ENCODE data around the gene PEAR1. TPM values are rescaled to one million over a fixed set of nuclear protein-coding genes. Genes with fewer than 3 reads are reported as not detected.

Gene PEAR1
- total RNA-seq, 1 donor from 2014 or later = 11.5 TPM

DNA sequence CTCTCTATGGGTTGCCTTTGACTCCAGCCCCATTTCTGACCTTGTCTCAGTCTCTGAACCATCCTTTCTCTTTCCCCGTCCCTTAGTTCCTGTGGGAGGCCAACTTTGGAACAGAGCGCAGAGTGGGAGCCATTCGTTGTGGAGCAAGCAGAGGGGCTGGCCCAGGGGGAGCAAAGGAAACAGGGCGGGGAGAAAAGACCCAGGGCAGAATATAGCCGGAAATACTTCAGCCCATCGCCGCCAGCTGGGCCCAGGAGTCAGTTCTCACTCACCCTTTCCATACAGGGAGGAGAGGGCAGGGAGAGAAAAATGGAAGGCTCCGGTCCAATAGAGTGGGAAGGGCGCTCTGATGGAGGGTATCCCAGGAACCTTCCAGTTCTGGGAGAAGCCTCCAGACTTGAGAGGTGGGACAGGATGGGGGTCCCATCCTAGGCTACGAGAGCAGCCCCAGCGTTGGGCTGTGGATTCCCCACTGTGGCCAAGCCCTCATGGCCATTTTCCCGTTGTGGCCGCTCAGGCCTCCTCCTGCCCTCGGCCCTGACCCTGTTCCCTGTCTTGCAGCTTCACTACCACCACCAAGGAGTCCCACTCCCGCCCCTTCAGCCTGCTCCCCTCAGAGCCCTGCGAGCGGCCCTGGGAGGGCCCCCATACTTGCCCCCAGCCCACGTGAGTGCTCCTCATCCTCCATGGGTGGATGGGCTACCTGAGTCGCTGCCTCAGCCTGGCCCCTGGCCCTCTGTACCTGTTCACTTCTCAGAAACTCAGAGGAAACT, 10.9 kb downstream of the PEAR1 start:
- H3K36me3 ChIP-seq = no peaks in the 10 kb centered on the region
- no peaks in the 10 kb centered on the region for H3K27me3 ChIP-seq
- DNase-seq (ENCODE audit: extremely low spot score in 2 of 2) = no peak

DNA sequence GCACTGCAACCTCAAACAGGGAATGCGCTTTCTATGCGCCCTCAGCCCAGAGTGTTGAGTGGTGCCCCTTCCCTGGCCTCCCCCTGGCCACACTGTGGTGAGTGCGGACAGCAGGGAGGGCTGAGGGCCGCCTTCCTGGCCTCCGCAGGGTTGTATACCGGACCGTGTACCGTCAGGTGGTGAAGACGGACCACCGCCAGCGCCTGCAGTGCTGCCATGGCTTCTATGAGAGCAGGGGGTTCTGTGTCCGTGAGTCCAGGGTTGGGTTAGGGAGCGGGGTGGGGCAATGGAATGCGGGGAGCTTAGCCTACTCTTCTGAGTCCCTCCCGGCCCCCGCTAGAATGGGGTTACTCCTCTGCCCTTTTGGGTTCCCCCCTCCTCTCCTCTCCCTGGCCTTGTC, 11.7 kb downstream of the PEAR1 start:
- H3K4me1 ChIP-seq = peaks cover 47% of the 10 kb centered on the region

More for the DNA sequence above, 10.9 kb downstream of the PEAR1 start:
- Histone ChIP-seq H3K4me1 (peaks cover 55% of the 10 kb centered on the region), H3K9me3 (no peaks in the 10 kb centered on the region), H3K4me3 (no peak overlapping the region), H3K27ac (no peak overlapping the region)
- intact Hi-C loops (cut with DNase I) = no loop called here
- TF ChIP-seq POLR2AphosphoS5 (IDR thresholded peaks at IDR 0.05; ENCODE audit: insufficient read depth in 1 of 2, low read depth in 1 of 2) = no peak
- TF ChIP-seq, protein P1, sequence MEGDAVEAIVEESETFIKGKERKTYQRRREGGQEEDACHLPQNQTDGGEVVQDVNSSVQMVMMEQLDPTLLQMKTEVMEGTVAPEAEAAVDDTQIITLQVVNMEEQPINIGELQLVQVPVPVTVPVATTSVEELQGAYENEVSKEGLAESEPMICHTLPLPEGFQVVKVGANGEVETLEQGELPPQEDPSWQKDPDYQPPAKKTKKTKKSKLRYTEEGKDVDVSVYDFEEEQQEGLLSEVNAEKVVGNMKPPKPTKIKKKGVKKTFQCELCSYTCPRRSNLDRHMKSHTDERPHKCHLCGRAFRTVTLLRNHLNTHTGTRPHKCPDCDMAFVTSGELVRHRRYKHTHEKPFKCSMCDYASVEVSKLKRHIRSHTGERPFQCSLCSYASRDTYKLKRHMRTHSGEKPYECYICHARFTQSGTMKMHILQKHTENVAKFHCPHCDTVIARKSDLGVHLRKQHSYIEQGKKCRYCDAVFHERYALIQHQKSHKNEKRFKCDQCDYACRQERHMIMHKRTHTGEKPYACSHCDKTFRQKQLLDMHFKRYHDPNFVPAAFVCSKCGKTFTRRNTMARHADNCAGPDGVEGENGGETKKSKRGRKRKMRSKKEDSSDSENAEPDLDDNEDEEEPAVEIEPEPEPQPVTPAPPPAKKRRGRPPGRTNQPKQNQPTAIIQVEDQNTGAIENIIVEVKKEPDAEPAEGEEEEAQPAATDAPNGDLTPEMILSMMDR (IDR thresholded peaks at IDR 0.05) = no peak
- no peak for TF ChIP-seq POLR2A (IDR thresholded peaks at IDR 0.05)

DNA sequence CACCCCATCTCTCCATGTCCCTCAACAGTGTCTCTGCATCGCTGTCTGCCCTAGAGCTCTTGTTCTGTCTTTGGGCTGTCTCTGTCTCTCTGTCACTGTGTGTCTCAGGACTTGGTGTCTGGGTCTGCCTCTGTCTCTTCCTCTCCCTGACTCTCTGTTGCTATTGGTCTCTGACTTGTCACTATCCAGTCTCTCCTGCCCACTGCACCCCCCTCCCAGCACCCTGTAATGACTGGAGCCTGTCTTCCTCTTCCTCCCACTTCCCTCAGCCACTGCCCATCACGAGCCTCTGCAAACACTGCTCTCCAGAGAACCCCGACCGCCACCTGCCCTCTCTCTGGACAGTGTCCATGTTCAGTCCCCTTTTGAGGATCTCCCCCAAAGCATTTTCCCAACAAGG, 12.1 kb downstream of the PEAR1 start:
- H3K27ac ChIP-seq = no peak overlapping the region
- H3K4me1 ChIP-seq = peaks cover 42% of the 10 kb centered on the region
- TF ChIP-seq, protein P1 (IDR thresholded peaks at IDR 0.05) = no peak
- TF ChIP-seq POLR2A (IDR thresholded peaks at IDR 0.05) (no peak), POLR2AphosphoS5 (IDR thresholded peaks at IDR 0.05; ENCODE audit: insufficient read depth in 1 of 2, low read depth in 1 of 2) (no peak)
- no peak overlapping the region for H3K4me3 ChIP-seq
- H3K27me3 ChIP-seq = no peaks in the 10 kb centered on the region
- no peaks in the 10 kb centered on the region for H3K9me3 ChIP-seq
- intact Hi-C loops (cut with DNase I) = no loop called here
- no peak for DNase-seq (ENCODE audit: extremely low spot score in 2 of 2)
- H3K36me3 ChIP-seq = no peaks in the 10 kb centered on the region

More for the DNA sequence above, 11.7 kb downstream of the PEAR1 start:
- no peak overlapping the region for H3K27ac ChIP-seq
- intact Hi-C loops (cut with DNase I) = no loop called here
- no peaks in the 10 kb centered on the region for H3K27me3 ChIP-seq
- H3K9me3 ChIP-seq = no peaks in the 10 kb centered on the region
- TF ChIP-seq POLR2A (IDR thresholded peaks at IDR 0.05) = no peak
- TF ChIP-seq, protein P1 (IDR thresholded peaks at IDR 0.05) = no peak
- no peak for TF ChIP-seq POLR2AphosphoS5 (IDR thresholded peaks at IDR 0.05; ENCODE audit: insufficient read depth in 1 of 2, low read depth in 1 of 2)
- no peak overlapping the region for H3K4me3 ChIP-seq
- DNase-seq (ENCODE audit: extremely low spot score in 2 of 2) = no peak
- no peaks in the 10 kb centered on the region for H3K36me3 ChIP-seq

DNA sequence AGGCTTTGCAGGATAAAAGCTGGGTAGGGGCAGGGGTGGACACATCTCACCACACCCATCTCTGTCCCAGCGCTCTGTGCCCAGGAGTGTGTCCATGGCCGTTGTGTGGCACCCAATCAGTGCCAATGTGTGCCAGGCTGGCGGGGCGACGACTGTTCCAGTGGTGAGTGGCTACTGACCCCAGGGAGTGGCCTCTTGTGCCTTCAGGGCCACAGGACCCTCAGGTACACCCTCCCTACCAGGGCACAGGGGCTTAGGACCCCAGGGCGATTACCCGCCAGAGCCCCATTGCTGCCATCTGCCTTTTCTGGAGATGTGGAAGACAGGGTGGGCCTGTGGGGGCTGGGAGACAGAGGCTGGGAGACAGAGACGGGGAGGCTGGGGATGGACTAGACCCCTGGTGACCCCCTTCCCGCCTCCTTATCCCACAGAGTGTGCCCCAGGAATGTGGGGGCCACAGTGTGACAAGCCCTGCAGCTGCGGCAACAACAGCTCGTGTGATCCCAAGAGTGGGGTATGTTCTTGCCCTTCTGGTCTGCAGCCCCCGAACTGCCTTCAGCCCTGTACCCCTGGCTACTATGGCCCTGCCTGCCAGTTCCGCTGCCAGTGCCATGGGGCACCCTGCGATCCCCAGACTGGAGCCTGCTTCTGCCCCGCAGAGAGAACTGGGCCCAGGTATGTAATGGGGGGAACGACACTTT, 12.8 kb downstream of the PEAR1 start:
- Histone ChIP-seq H3K27me3 (no peaks in the 10 kb centered on the region), H3K4me1 (peaks cover 36% of the 10 kb centered on the region), H3K9me3 (no peaks in the 10 kb centered on the region), H3K4me3 (no peak overlapping the region), H3K27ac (no peak overlapping the region), H3K36me3 (no peaks in the 10 kb centered on the region)
- TF ChIP-seq POLR2AphosphoS5 (IDR thresholded peaks at IDR 0.05; ENCODE audit: insufficient read depth in 1 of 2, low read depth in 1 of 2) = no peak
- TF ChIP-seq, protein P1 (IDR thresholded peaks at IDR 0.05) = no peak
- no peak for DNase-seq (ENCODE audit: extremely low spot score in 2 of 2)
- intact Hi-C loops (cut with DNase I) = no loop called here

DNA sequence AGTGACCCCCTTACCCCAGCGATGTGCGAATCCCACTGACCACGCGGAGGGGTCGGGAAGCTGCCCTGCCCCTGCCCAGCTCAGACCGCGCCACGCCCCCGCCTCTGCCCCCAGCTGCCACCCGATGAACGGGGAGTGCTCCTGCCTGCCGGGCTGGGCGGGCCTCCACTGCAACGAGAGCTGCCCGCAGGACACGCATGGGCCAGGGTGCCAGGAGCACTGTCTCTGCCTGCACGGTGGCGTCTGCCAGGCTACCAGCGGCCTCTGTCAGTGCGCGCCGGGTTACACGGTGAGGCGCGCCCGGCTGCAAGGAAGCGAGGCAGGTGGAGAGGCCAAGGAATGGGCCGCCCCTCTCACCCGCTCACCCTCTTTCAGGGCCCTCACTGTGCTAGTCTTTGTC, 15.0 kb downstream of the PEAR1 start:
- TF ChIP-seq, protein P1 (IDR thresholded peaks at IDR 0.05) = no peak
- TF ChIP-seq POLR2AphosphoS5 (IDR thresholded peaks at IDR 0.05; ENCODE audit: insufficient read depth in 1 of 2, low read depth in 1 of 2) (no peak), POLR2A (IDR thresholded peaks at IDR 0.05) (no peak)
- H3K27me3 ChIP-seq = no peaks in the 10 kb centered on the region
- intact Hi-C loops (cut with DNase I) = no loop called here
- no peak for DNase-seq (ENCODE audit: extremely low spot score in 2 of 2)
- H3K4me3 ChIP-seq = no peak overlapping the region
- peaks cover 26% of the 10 kb centered on the region for H3K4me1 ChIP-seq
- no peak overlapping the region for H3K27ac ChIP-seq
- H3K9me3 ChIP-seq = no peaks in the 10 kb centered on the region
- H3K36me3 ChIP-seq = peaks cover 0 to 13% of the 10 kb centered on the region in 2 donors
